GM12878 (cell line): Measurements from ENCODE around the gene RAPGEF4. TPM values are rescaled to one million over a fixed set of nuclear protein-coding genes. Genes with fewer than 3 reads are reported as not detected.

Source experiments
- BCL11A ChIP-seq: IDR thresholded peaks from 2 replicates; pipeline ENCODE4 v1.6.1; 2011; ENCODE audit warnings: low read depth, low read length
- BCLAF1 ChIP-seq: fragments of 450-650 bp; IDR thresholded peaks from 2 replicates; pipeline ENCODE4 v1.6.1; 2017; ENCODE audit warnings: antibody characterized with exemption, mild to moderate bottlenecking, moderate library complexity
- CREM ChIP-seq: IDR thresholded peaks from 2 replicates; pipeline ENCODE4 v1.6.1; 2014; ENCODE audit warnings: antibody characterized with exemption, low read depth
- CUX1 ChIP-seq: IDR thresholded peaks from 2 replicates; pipeline ENCODE4 v1.6.1; 2012; ENCODE audit warnings: improper control_type of control experiment, low read depth, low read length; ENCODE audit not compliant: insufficient replicate concordance
- IKZF2 ChIP-seq, 2 experiments: fragments of 450-650 bp; IDR thresholded peaks; 2 replicates each; pipeline ENCODE4 v1.6.1; 2017; ENCODE audit warnings: mild to moderate bottlenecking in 2 of 2, moderate library complexity in 2 of 2
- polyA plus RNA-seq, 11 experiments: library from polyadenylated mRNA; depleted of rRNA in 4 of 11; unstranded in 6 of 11; stranded (reverse) in 5 of 11; fragments of >200 nt; fragmentation: Nextera tagmentation in 4 of 11; fragmentation: Illumina TruSeq in 1 of 11; extraction: Ambion mirVana in 4 of 11; extraction: Trizol in 1 of 11; gene quantifications; 1 replicate in 1 of 11; 2 replicates in 10 of 11; pipeline versions ENCODE4 v1.2.1 to v1.2.3, GENCODE V29; 2011 to 2016; ENCODE audit warnings: inconsistent platforms in 2 of 11, missing spikeins in 2 of 11, low read depth in 1 of 11
- total RNA-seq, 4 experiments: library from RNA; depleted of rRNA in 3 of 4; stranded (reverse); fragments of >200 nt in 3 of 4; fragmentation: Illumina TruSeq in 1 of 4; extraction: Trizol in 1 of 4; gene quantifications; 2 replicates each; pipeline versions ENCODE4 v1.2.1 to v1.2.3, GENCODE V29; 2013 to 2021

The RAPGEF4 gene
- total and polyA plus RNA-seq, 10 of the 15 experiments (the other 5 are each of a cell fraction or from before 2014, with no cell fraction given) = 0.18 TPM; not detected in 8

GRCh38 chr2:173077506-173078177, 342.0 kb downstream of the RAPGEF4 start (continued):
- TF ChIP-seq BCLAF1 = no peak
- no peak for TF ChIP-seq CREM
- TF ChIP-seq IKZF2 (IDR thresholded peaks at IDR 0.05) = no peak
- no peak for TF ChIP-seq BCL11A
- TF ChIP-seq CUX1 = no peak
